ENCODE data around the gene PDXDC1.
"Not testable (repeated sequence)": the region's sequence is repeated elsewhere in the genome, so short reads cannot be mapped to it uniquely, and the experiment has no call there.

DNA sequence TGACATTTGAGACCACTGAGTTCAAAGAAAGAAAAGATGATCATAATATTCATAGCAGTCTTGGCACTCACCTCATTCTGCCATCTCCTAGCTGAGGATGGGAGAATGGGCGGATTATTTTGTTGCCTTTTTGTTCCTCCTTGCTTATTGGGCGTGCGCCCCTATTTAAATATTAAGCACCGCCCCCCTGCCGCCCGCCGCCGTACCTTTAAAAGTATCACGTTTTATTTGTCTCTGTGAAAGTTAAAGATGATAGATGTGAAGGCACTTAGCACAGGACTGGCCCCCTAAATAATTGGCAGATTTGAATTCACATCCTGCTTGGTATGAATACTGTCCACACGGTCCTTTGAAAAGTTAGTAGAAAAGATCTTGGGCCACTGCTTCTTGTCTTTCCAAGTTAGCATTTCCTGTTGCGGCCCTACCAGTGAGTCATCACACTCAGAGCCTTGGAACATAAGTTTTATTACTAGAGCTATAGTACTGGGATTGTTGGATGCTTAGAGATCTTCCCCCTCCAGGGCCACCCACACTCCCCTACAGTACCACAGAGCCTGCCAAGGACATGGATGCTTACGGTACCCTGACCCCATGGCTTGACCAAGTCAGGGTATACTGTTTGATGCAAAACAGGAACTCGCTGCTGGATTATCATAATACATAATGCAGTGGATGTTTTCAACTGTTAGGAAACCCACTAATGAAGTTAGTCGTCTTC is 50.6 kb downstream of the PDXDC1 start:
- TF ChIP-seq, protein P1, sequence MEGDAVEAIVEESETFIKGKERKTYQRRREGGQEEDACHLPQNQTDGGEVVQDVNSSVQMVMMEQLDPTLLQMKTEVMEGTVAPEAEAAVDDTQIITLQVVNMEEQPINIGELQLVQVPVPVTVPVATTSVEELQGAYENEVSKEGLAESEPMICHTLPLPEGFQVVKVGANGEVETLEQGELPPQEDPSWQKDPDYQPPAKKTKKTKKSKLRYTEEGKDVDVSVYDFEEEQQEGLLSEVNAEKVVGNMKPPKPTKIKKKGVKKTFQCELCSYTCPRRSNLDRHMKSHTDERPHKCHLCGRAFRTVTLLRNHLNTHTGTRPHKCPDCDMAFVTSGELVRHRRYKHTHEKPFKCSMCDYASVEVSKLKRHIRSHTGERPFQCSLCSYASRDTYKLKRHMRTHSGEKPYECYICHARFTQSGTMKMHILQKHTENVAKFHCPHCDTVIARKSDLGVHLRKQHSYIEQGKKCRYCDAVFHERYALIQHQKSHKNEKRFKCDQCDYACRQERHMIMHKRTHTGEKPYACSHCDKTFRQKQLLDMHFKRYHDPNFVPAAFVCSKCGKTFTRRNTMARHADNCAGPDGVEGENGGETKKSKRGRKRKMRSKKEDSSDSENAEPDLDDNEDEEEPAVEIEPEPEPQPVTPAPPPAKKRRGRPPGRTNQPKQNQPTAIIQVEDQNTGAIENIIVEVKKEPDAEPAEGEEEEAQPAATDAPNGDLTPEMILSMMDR (conservative IDR thresholded peaks at IDR 0.05; ENCODE audit: low read depth, low read length), result not testable (repeated sequence)
- not testable (repeated sequence) for TF ChIP-seq EZH2phosphoT487 (IDR thresholded peaks at IDR 0.05; ENCODE audit: borderline replicate concordance, low read length); EZH2 (IDR thresholded peaks at IDR 0.05; ENCODE audit: low read length, unreplicated experiment)
